ENCODE measurements around the gene SARDH. TPM values are rescaled to one million over a fixed set of nuclear protein-coding genes. Genes with fewer than 3 reads are reported as not detected.

The SARDH gene
- total RNA-seq, 2 donors from 2014 or later, result 20.2 to 61.0 TPM

- no peak for ATAC-seq
- H3K4me1 ChIP-seq, result peaks cover 3% of the 10 kb centered on the region
- H3K36me3 ChIP-seq (replicated peaks in 1 of 2; ENCODE audit: insufficient read depth in 1 of 2, low read depth in 2 of 2), result peaks cover 0 to 23% of the 10 kb centered on the region in 2 donors
- H3K4me3 ChIP-seq, result no peak overlapping the region
- TF ChIP-seq POLR2A (IDR thresholded peaks at IDR 0.05) (no peak), CTCF (IDR thresholded peaks at IDR 0.05) (no peak)
- H3K9me3 ChIP-seq, result no peaks in the 10 kb centered on the region
- no peak for DNase-seq
- H3K27ac ChIP-seq, result no peak overlapping the region
- 87 to 88% methylated on average over 10 of the region's 10 CpGs for WGBS, 2 donors
- intact Hi-C loops (cut with DNase I), result no loop called here
- H3K27me3 ChIP-seq, result no peaks in the 10 kb centered on the region
Measured at GRCh38 chr9:133781828-133782135, 43.6 kb upstream of the SARDH start.

- DNase-seq (no peak), ATAC-seq (no peak)
- intact Hi-C loops (cut with DNase I), result no loop called here
- Histone ChIP-seq H3K9me3 (no peaks in the 10 kb centered on the region), H3K27ac (no peak overlapping the region), H3K4me3 (no peak overlapping the region), H3K36me3 (replicated peaks in 1 of 2; ENCODE audit: insufficient read depth in 1 of 2, low read depth in 2 of 2) (peaks cover 5 to 25% of the 10 kb centered on the region in 2 donors), H3K4me1 (peaks cover 3% of the 10 kb centered on the region), H3K27me3 (no peaks in the 10 kb centered on the region)
- 93 to 94% methylated on average over 5 to 15 of the region's 15 CpGs for WGBS, 2 donors
- no peak for TF ChIP-seq POLR2A (IDR thresholded peaks at IDR 0.05)
- TF ChIP-seq CTCF (IDR thresholded peaks at IDR 0.05), result no peak
Measured at GRCh38 chr9:133780962-133781827, 43.0 kb upstream of the SARDH start.

- H3K27me3 ChIP-seq, result no peaks in the 10 kb centered on the region
- H3K27ac ChIP-seq, result no peak overlapping the region
- peaks cover 3% of the 10 kb centered on the region for H3K4me1 ChIP-seq
- TF ChIP-seq POLR2A (IDR thresholded peaks at IDR 0.05), result no peak
- TF ChIP-seq CTCF (IDR thresholded peaks at IDR 0.05), result no peak
- H3K36me3 ChIP-seq (replicated peaks in 1 of 2; ENCODE audit: insufficient read depth in 1 of 2, low read depth in 2 of 2), result peaks cover 5 to 24% of the 10 kb centered on the region in 2 donors
- no peak overlapping the region for H3K4me3 ChIP-seq
- no peak for ATAC-seq
- no peak for DNase-seq
- H3K9me3 ChIP-seq, result no peaks in the 10 kb centered on the region
- WGBS, 2 donors, result 89 to 95% methylated on average over 11 to 12 of the region's 15 CpGs
- intact Hi-C loops (cut with DNase I), result no loop called here
Measured at GRCh38 chr9:133780404-133780945, 42.3 kb upstream of the SARDH start.

- intact Hi-C loops (cut with DNase I), result no loop called here
- WGBS, 2 donors, result 81 to 94% methylated on average over 12 to 19 of the region's 19 CpGs
- Histone ChIP-seq H3K9me3 (no peaks in the 10 kb centered on the region), H3K4me1 (peaks cover 3% of the 10 kb centered on the region), H3K36me3 (replicated peaks in 1 of 2; ENCODE audit: insufficient read depth in 1 of 2, low read depth in 2 of 2) (peaks cover 5 to 27% of the 10 kb centered on the region in 2 donors), H3K27ac (no peak overlapping the region), H3K4me3 (no peak overlapping the region), H3K27me3 (no peaks in the 10 kb centered on the region)
- ATAC-seq, result no peak
- no peak for DNase-seq
- TF ChIP-seq CTCF (IDR thresholded peaks at IDR 0.05), result no peak
- no peak for TF ChIP-seq POLR2A (IDR thresholded peaks at IDR 0.05)
Measured at GRCh38 chr9:133779516-133780403, 41.6 kb upstream of the SARDH start.
